ENCODE data around the gene HIC1.

Gene HIC1

GRCh38 chr17:2063261-2064146 lies 8.6 kb downstream of the HIC1 start:
- Histone ChIP-seq H3K18ac (ENCODE audit: low read depth in 1 of 2, low read length in 2 of 2) (peak overlapping the region; percentile 85 to 87), H3K79me1 (replicated peaks; ENCODE audit: low read length, poor library complexity, severe bottlenecking) (peaks cover 15% of the 10 kb centered on the region)
- 65% methylated on average over 13 of the region's 16 CpGs for WGBS

GRCh38 chr17:2064147-2064489 lies 9.2 kb downstream of the HIC1 start:
- Histone ChIP-seq H3K4me2 (ENCODE audit: low read length, poor library complexity, severe bottlenecking) (no peak overlapping the region), H3K36me3 (ENCODE audit: control insufficient read depth in 1 of 2, insufficient read depth in 2 of 2, low read depth in 1 of 2, low read length in 2 of 2) (peaks cover 52 to 53% of the 10 kb centered on the region in 2 experiments), H3K27ac (ENCODE audit: low read length, poor library complexity, severe bottlenecking) (peak overlapping the region; percentile 6), H2BK15ac (ENCODE audit: low read depth, poor library complexity, severe bottlenecking) (peak overlapping the region; percentile 44), H3K23ac (ENCODE audit: low read length in 2 of 2) (no peak overlapping the region), H2BK12ac (ENCODE audit: low read length in 2 of 2) (peak overlapping the region; percentile 47 to 78), H2BK120ac (ENCODE audit: low read depth, low read length) (peak overlapping the region; percentile 19), H2BK5ac (ENCODE audit: low read depth, low read length, poor library complexity, severe bottlenecking) (no peak overlapping the region), H3K14ac (ENCODE audit: low read length in 2 of 2) (no peak overlapping the region), H3K4me1 (ENCODE audit: control insufficient read depth, insufficient read depth, low read depth, low read length) (peaks cover 73% of the 10 kb centered on the region), H3K79me1 (replicated peaks; ENCODE audit: low read length, poor library complexity, severe bottlenecking) (peaks cover 15% of the 10 kb centered on the region), H2AFZ (ENCODE audit: low read depth, low read length) (no peak overlapping the region), H3K4ac (ENCODE audit: low read depth in 1 of 2, low read length in 2 of 2) (peak overlapping the region in 1 of 2 experiments; percentile 53), H3K4me3 (ENCODE audit: insufficient read depth in 1 of 2, low read depth in 1 of 2, low read length in 2 of 2) (no peak overlapping the region), H4K8ac (ENCODE audit: low read length) (peak overlapping the region; percentile 28), H3K9me3 (ENCODE audit: control insufficient read depth, low read length) (no peaks in the 10 kb centered on the region), H3K18ac (ENCODE audit: low read depth in 1 of 2, low read length in 2 of 2) (peak overlapping the region; percentile 85 to 87), H3K9ac (ENCODE audit: low read length) (peak overlapping the region; percentile 93), H4K91ac (ENCODE audit: low read length) (no peak overlapping the region), H3K27me3 (ENCODE audit: control insufficient read depth in 1 of 2, insufficient read depth in 1 of 2, low read length in 2 of 2) (no peaks in the 10 kb centered on the region), H2AK5ac (ENCODE audit: low read length, severe bottlenecking) (peak overlapping the region; percentile 84)
- WGBS: 50% methylated on average over 3 of the region's 5 CpGs
- peak; percentile 43 for DNase-seq

More at GRCh38 chr17:2063261-2064146, 8.6 kb downstream of the HIC1 start:
- peak overlapping the region; percentile 49 for H2BK5ac ChIP-seq (ENCODE audit: low read depth, low read length, poor library complexity, severe bottlenecking)
- no peak overlapping the region for H2AFZ ChIP-seq (ENCODE audit: low read depth, low read length)
- H3K27ac ChIP-seq (ENCODE audit: low read length, poor library complexity, severe bottlenecking): peak overlapping the region; percentile 92
- peak overlapping the region; percentile 48 to 65 for H3K4ac ChIP-seq (ENCODE audit: low read depth in 1 of 2, low read length in 2 of 2)
- peak overlapping the region; percentile 81 for H4K91ac ChIP-seq (ENCODE audit: low read length)
- H3K14ac ChIP-seq (ENCODE audit: low read length in 2 of 2): peak overlapping the region in 1 of 2 experiments; percentile 82
- H3K23ac ChIP-seq (ENCODE audit: low read length in 2 of 2): no peak overlapping the region
- H3K4me3 ChIP-seq (ENCODE audit: insufficient read depth in 1 of 2, low read depth in 1 of 2, low read length in 2 of 2): no peak overlapping the region
- peaks cover 70% of the 10 kb centered on the region for H3K4me1 ChIP-seq (ENCODE audit: control insufficient read depth, insufficient read depth, low read depth, low read length)
- H3K9me3 ChIP-seq (ENCODE audit: control insufficient read depth, low read length): no peaks in the 10 kb centered on the region
- peak overlapping the region; percentile 93 for H3K9ac ChIP-seq (ENCODE audit: low read length)
- peak overlapping the region; percentile 66 for H2BK120ac ChIP-seq (ENCODE audit: low read depth, low read length)
- H2BK12ac ChIP-seq (ENCODE audit: low read length in 2 of 2): peak overlapping the region; percentile 47 to 78
- H3K4me2 ChIP-seq (ENCODE audit: low read length, poor library complexity, severe bottlenecking): no peak overlapping the region
- no peaks in the 10 kb centered on the region for H3K27me3 ChIP-seq (ENCODE audit: control insufficient read depth in 1 of 2, insufficient read depth in 1 of 2, low read length in 2 of 2)
- peak overlapping the region; percentile 76 for H2AK5ac ChIP-seq (ENCODE audit: low read length, severe bottlenecking)
- peak overlapping the region; percentile 55 for H2BK15ac ChIP-seq (ENCODE audit: low read depth, poor library complexity, severe bottlenecking)
- peak; percentile 87 for DNase-seq
- peak overlapping the region; percentile 71 for H4K8ac ChIP-seq (ENCODE audit: low read length)
- H3K36me3 ChIP-seq (ENCODE audit: control insufficient read depth in 1 of 2, insufficient read depth in 2 of 2, low read depth in 1 of 2, low read length in 2 of 2): peaks cover 46 to 59% of the 10 kb centered on the region in 2 experiments

GRCh38 chr17:2064520-2064971 lies 9.6 kb downstream of the HIC1 start:
- H2BK15ac ChIP-seq (ENCODE audit: low read depth, poor library complexity, severe bottlenecking): no peak overlapping the region

More at GRCh38 chr17:2064520-2064971, 9.6 kb downstream of the HIC1 start:
- H3K4me1 ChIP-seq (ENCODE audit: control insufficient read depth, insufficient read depth, low read depth, low read length): peaks cover 72% of the 10 kb centered on the region
- peak overlapping the region; percentile 84 for H2AK5ac ChIP-seq (ENCODE audit: low read length, severe bottlenecking)
- WGBS: 62% methylated on average over 6 of the region's 6 CpGs
- no peaks in the 10 kb centered on the region for H3K9me3 ChIP-seq (ENCODE audit: control insufficient read depth, low read length)
- peak overlapping the region in 1 of 2 experiments; percentile 76 for H3K14ac ChIP-seq (ENCODE audit: low read length in 2 of 2)
- H3K36me3 ChIP-seq (ENCODE audit: control insufficient read depth in 1 of 2, insufficient read depth in 2 of 2, low read depth in 1 of 2, low read length in 2 of 2): peaks cover 48 to 54% of the 10 kb centered on the region in 2 experiments
- no peak overlapping the region for H4K91ac ChIP-seq (ENCODE audit: low read length)
- H3K4ac ChIP-seq (ENCODE audit: low read depth in 1 of 2, low read length in 2 of 2): peak overlapping the region in 1 of 2 experiments; percentile 47
- H2BK5ac ChIP-seq (ENCODE audit: low read depth, low read length, poor library complexity, severe bottlenecking): no peak overlapping the region
- H3K4me3 ChIP-seq (ENCODE audit: insufficient read depth in 1 of 2, low read depth in 1 of 2, low read length in 2 of 2): no peak overlapping the region
- H3K27me3 ChIP-seq (ENCODE audit: control insufficient read depth in 1 of 2, insufficient read depth in 1 of 2, low read length in 2 of 2): no peaks in the 10 kb centered on the region
- peak overlapping the region; percentile 6 for H3K27ac ChIP-seq (ENCODE audit: low read length, poor library complexity, severe bottlenecking)
- peaks cover 15% of the 10 kb centered on the region for H3K79me1 ChIP-seq (replicated peaks; ENCODE audit: low read length, poor library complexity, severe bottlenecking)
- H3K23ac ChIP-seq (ENCODE audit: low read length in 2 of 2): no peak overlapping the region
- no peak overlapping the region for H3K4me2 ChIP-seq (ENCODE audit: low read length, poor library complexity, severe bottlenecking)
- no peak overlapping the region for H2BK120ac ChIP-seq (ENCODE audit: low read depth, low read length)
- H2AFZ ChIP-seq (ENCODE audit: low read depth, low read length): no peak overlapping the region
- H4K8ac ChIP-seq (ENCODE audit: low read length): peak overlapping the region; percentile 41
- H3K18ac ChIP-seq (ENCODE audit: low read depth in 1 of 2, low read length in 2 of 2): peak overlapping the region; percentile 59 to 76
- peak overlapping the region in 1 of 2 experiments; percentile 42 for H2BK12ac ChIP-seq (ENCODE audit: low read length in 2 of 2)
- DNase-seq: peak; percentile 47
- peak overlapping the region; percentile 93 for H3K9ac ChIP-seq (ENCODE audit: low read length)

Measured in mesenchymal stem cell (in vitro differentiated cells and primary cell).